K562 (cell line): ENCODE results near the gene P2RY11. TPM values are rescaled to one million over a fixed set of nuclear protein-coding genes. Genes with fewer than 3 reads are reported as not detected.

ENCODE experiments used
- BCOR ChIP-seq: fragments of 450-650 bp; IDR thresholded peaks from 2 replicates; pipeline ENCODE4 v1.6.1; 2016
- CBX2 ChIP-seq: fragments of 200-600 bp; sonication (generic); IDR thresholded peaks from one replicate; pipeline ENCODE4 v1.6.1; 2012; ENCODE audit warnings: mild to moderate bottlenecking, low read length, inconsistent platforms; ENCODE audit not compliant: insufficient read depth, poor library complexity, severe bottlenecking
- E2F4 ChIP-seq: sonication (generic); formaldehyde crosslinking; IDR thresholded peaks from 2 replicates; pipeline ENCODE4 v1.8.0; 2022; ENCODE audit warnings: mild to moderate bottlenecking, low read depth, missing genetic modification reagents
- EGR1 ChIP-seq: fragments of 450-650 bp; conservative IDR thresholded peaks from 2 replicates; pipeline ENCODE4 v1.6.1; 2017; ENCODE audit warnings: mild to moderate bottlenecking
- ELK1 ChIP-seq: sonication (generic); formaldehyde crosslinking; IDR thresholded peaks from 2 replicates; pipeline ENCODE4 v1.8.1; 2022; ENCODE audit warnings: missing genetic modification reagents
- KLF16 ChIP-seq: IDR thresholded peaks from 2 replicates; pipeline ENCODE4 v1.6.1; 2016; ENCODE audit warnings: antibody characterized with exemption
- MGA ChIP-seq: fragments of 450-650 bp; IDR thresholded peaks from 2 replicates; pipeline ENCODE4 v1.6.1; 2016; ENCODE audit warnings: mild to moderate bottlenecking, moderate library complexity
- NFE2 ChIP-seq: IDR thresholded peaks from 2 replicates; pipeline ENCODE4 v1.6.1; 2014; ENCODE audit warnings: antibody characterized with exemption, low read depth
- NFIX ChIP-seq: fragments of 250-450 bp; sonication (Bioruptor Pico); IDR thresholded peaks from 2 replicates; pipeline ENCODE4 v1.4.0; 2020; ENCODE audit warnings: low read depth, mild to moderate bottlenecking, moderate library complexity
- NR0B1 ChIP-seq: fragments of 450-650 bp; IDR thresholded peaks from one replicate; pipeline ENCODE4 v1.6.1; 2018; ENCODE audit warnings: mild to moderate bottlenecking, moderate library complexity; ENCODE audit not compliant: partially characterized antibody
- RUNX1 ChIP-seq: sonication (generic); IDR thresholded peaks from 2 replicates; pipeline ENCODE4 v1.6.1; 2016; ENCODE audit warnings: antibody characterized with exemption, low read depth
- ZNF282 ChIP-seq: sonication (generic); formaldehyde crosslinking; IDR thresholded peaks from 2 replicates; pipeline ENCODE4 v1.8.1; 2023; ENCODE audit warnings: missing genetic modification reagents
- polyA plus RNA-seq, 8 experiments: library from polyadenylated mRNA; depleted of rRNA in 4 of 8; stranded (reverse) in 5 of 8; unstranded in 3 of 8; fragments of >200 nt; fragmentation: Nextera tagmentation in 2 of 8; fragmentation: Illumina TruSeq in 1 of 8; extraction: Ambion mirVana in 2 of 8; extraction: Trizol in 1 of 8; gene quantifications; 2 replicates each; pipeline versions ENCODE4 v1.2.1 to v1.2.3, GENCODE V29; 2011 to 2014; ENCODE audit warnings: inconsistent platforms in 1 of 8, missing spikeins in 1 of 8
- total RNA-seq, 7 experiments: library from RNA; depleted of rRNA in 6 of 7; stranded (reverse); fragments of >200 nt in 6 of 7; fragmentation: Illumina TruSeq in 2 of 7; extraction: Trizol in 2 of 7; gene quantifications; 2 replicates each; pipeline versions ENCODE4 v1.2.1 to v1.2.3, GENCODE V29; 2011 to 2021; ENCODE audit warnings: low replicate concordance in 1 of 7

Gene P2RY11
- total and polyA plus RNA-seq, 9 of the 15 experiments (the other 6 are each of a cell fraction or from before 2014, with no cell fraction given): 0.03 to 10.1 (median 1.5) TPM

- TF ChIP-seq MGA: peak; percentile 95
- TF ChIP-seq BCOR: no peak
- no peak for TF ChIP-seq RUNX1
- TF ChIP-seq NFIX (CRISPR knock-in tag): no peak
- TF ChIP-seq KLF16: no peak
- TF ChIP-seq NFE2: no peak
- TF ChIP-seq ZNF282 (CRISPR knock-in tag): peak; percentile 84; the same call in 1 of the 2 replicates
- no peak for TF ChIP-seq NR0B1
- TF ChIP-seq EGR1: peak; percentile 79
- TF ChIP-seq E2F4 (CRISPR knock-in tag): no peak
- no peak for TF ChIP-seq CBX2
- TF ChIP-seq ELK1 (CRISPR knock-in tag): no peak
These were observed 15.4 kb upstream of the P2RY11 start (continued) for GRCh38 chr19:10095948-10096614.
